ENCODE results near the gene BICRA. TPM values are rescaled to one million over a fixed set of nuclear protein-coding genes. Genes with fewer than 3 reads are reported as not detected.

Gene BICRA
- polyA plus RNA-seq, 1 donor: 11.9 TPM

- DNase-seq: no peak
- Histone ChIP-seq H3K27me3 (ENCODE audit: control insufficient read depth, insufficient read depth, low read length) (no peaks in the 10 kb centered on the region), H3K36me3 (ENCODE audit: control insufficient read depth, insufficient read depth, low read length) (peaks cover 12% of the 10 kb centered on the region), H3K9me3 (ENCODE audit: control insufficient read depth, low read depth, low read length) (no peaks in the 10 kb centered on the region), H3K4me3 (ENCODE audit: low read length) (no peak overlapping the region), H3K4me1 (ENCODE audit: control insufficient read depth, insufficient read depth, low read length) (peaks cover 16% of the 10 kb centered on the region), H3K27ac (ENCODE audit: low read length) (no peak overlapping the region)
- 80% methylated on average over 3 of the region's 18 CpGs for WGBS (ENCODE audit: insufficient coverage, low lambda C conversion rate)
These were observed 36.0 kb downstream of the BICRA start for GRCh38 chr19:47644743-47645482.

GRCh38 chr19:47646924-47647323 lies 38.0 kb downstream of the BICRA start:
- H3K27me3 ChIP-seq (ENCODE audit: control insufficient read depth, insufficient read depth, low read length): no peaks in the 10 kb centered on the region
- no peak overlapping the region for H3K27ac ChIP-seq (ENCODE audit: low read length)
- no peak for DNase-seq
- no peaks in the 10 kb centered on the region for H3K9me3 ChIP-seq (ENCODE audit: control insufficient read depth, low read depth, low read length)
- no peak overlapping the region for H3K4me3 ChIP-seq (ENCODE audit: low read length)
- H3K4me1 ChIP-seq (ENCODE audit: control insufficient read depth, insufficient read depth, low read length): peaks cover 16% of the 10 kb centered on the region
- peaks cover 19% of the 10 kb centered on the region for H3K36me3 ChIP-seq (ENCODE audit: control insufficient read depth, insufficient read depth, low read length)
- 100% methylated on average over 1 of the region's 7 CpGs for WGBS (ENCODE audit: insufficient coverage, low lambda C conversion rate)

GRCh38 chr19:47649588-47649987 lies 40.7 kb downstream of the BICRA start:
- Histone ChIP-seq H3K27ac (ENCODE audit: low read length) (no peak overlapping the region), H3K36me3 (ENCODE audit: control insufficient read depth, insufficient read depth, low read length) (peaks cover 26% of the 10 kb centered on the region), H3K9me3 (ENCODE audit: control insufficient read depth, low read depth, low read length) (no peaks in the 10 kb centered on the region), H3K4me1 (ENCODE audit: control insufficient read depth, insufficient read depth, low read length) (peaks cover 16% of the 10 kb centered on the region), H3K4me3 (ENCODE audit: low read length) (no peak overlapping the region), H3K27me3 (ENCODE audit: control insufficient read depth, insufficient read depth, low read length) (no peaks in the 10 kb centered on the region)
- no peak for DNase-seq
- WGBS (ENCODE audit: insufficient coverage, low lambda C conversion rate): no CpG with 5 or more reads among the region's 1 CpG

GRCh38 chr19:47650700-47651099 lies 41.8 kb downstream of the BICRA start:
- Histone ChIP-seq H3K27ac (ENCODE audit: low read length) (no peak overlapping the region), H3K36me3 (ENCODE audit: control insufficient read depth, insufficient read depth, low read length) (peaks cover 24% of the 10 kb centered on the region), H3K9me3 (ENCODE audit: control insufficient read depth, low read depth, low read length) (no peaks in the 10 kb centered on the region), H3K27me3 (ENCODE audit: control insufficient read depth, insufficient read depth, low read length) (no peaks in the 10 kb centered on the region), H3K4me1 (ENCODE audit: control insufficient read depth, insufficient read depth, low read length) (peaks cover 10% of the 10 kb centered on the region), H3K4me3 (ENCODE audit: low read length) (no peak overlapping the region)
- DNase-seq: no peak
- no CpG with 5 or more reads among the region's 7 CpGs for WGBS (ENCODE audit: insufficient coverage, low lambda C conversion rate)

- Histone ChIP-seq H3K9me3 (ENCODE audit: control insufficient read depth, low read depth, low read length) (no peaks in the 10 kb centered on the region), H3K4me1 (ENCODE audit: control insufficient read depth, insufficient read depth, low read length) (peaks cover 10% of the 10 kb centered on the region), H3K36me3 (ENCODE audit: control insufficient read depth, insufficient read depth, low read length) (peaks cover 24% of the 10 kb centered on the region), H3K4me3 (ENCODE audit: low read length) (no peak overlapping the region), H3K27ac (ENCODE audit: low read length) (no peak overlapping the region), H3K27me3 (ENCODE audit: control insufficient read depth, insufficient read depth, low read length) (no peaks in the 10 kb centered on the region)
- DNase-seq: no peak
- 93% methylated on average over 2 of the region's 12 CpGs for WGBS (ENCODE audit: insufficient coverage, low lambda C conversion rate)
These were observed 42.2 kb downstream of the BICRA start for GRCh38 chr19:47651132-47651531.

GRCh38 chr19:47651691-47652090 lies 42.8 kb downstream of the BICRA start:
- WGBS (ENCODE audit: insufficient coverage, low lambda C conversion rate): 80% methylated on average over 1 of the region's 9 CpGs
- Histone ChIP-seq H3K27ac (ENCODE audit: low read length) (no peak overlapping the region), H3K27me3 (ENCODE audit: control insufficient read depth, insufficient read depth, low read length) (no peaks in the 10 kb centered on the region), H3K4me1 (ENCODE audit: control insufficient read depth, insufficient read depth, low read length) (peaks cover 10% of the 10 kb centered on the region), H3K9me3 (ENCODE audit: control insufficient read depth, low read depth, low read length) (no peaks in the 10 kb centered on the region), H3K36me3 (ENCODE audit: control insufficient read depth, insufficient read depth, low read length) (peaks cover 20% of the 10 kb centered on the region), H3K4me3 (ENCODE audit: low read length) (no peak overlapping the region)
- no peak for DNase-seq

- 93% methylated on average over 2 of the region's 3 CpGs for WGBS (ENCODE audit: insufficient coverage, low lambda C conversion rate)
- no peak overlapping the region for H3K27ac ChIP-seq (ENCODE audit: low read length)
- peaks cover 10% of the 10 kb centered on the region for H3K4me1 ChIP-seq (ENCODE audit: control insufficient read depth, insufficient read depth, low read length)
These were observed 43.4 kb downstream of the BICRA start for GRCh38 chr19:47652285-47652684.

GRCh38 chr19:47653856-47654255 lies 44.9 kb downstream of the BICRA start:
- no CpG with 5 or more reads among the region's 13 CpGs for WGBS (ENCODE audit: insufficient coverage, low lambda C conversion rate)

More at GRCh38 chr19:47652285-47652684, 43.4 kb downstream of the BICRA start:
- Histone ChIP-seq H3K4me3 (ENCODE audit: low read length) (no peak overlapping the region), H3K27me3 (ENCODE audit: control insufficient read depth, insufficient read depth, low read length) (no peaks in the 10 kb centered on the region), H3K36me3 (ENCODE audit: control insufficient read depth, insufficient read depth, low read length) (peaks cover 17% of the 10 kb centered on the region), H3K9me3 (ENCODE audit: control insufficient read depth, low read depth, low read length) (no peaks in the 10 kb centered on the region)
- no peak for DNase-seq

GRCh38 chr19:47657719-47658118 lies 48.8 kb downstream of the BICRA start:
- no CpG with 5 or more reads among the region's 3 CpGs for WGBS (ENCODE audit: insufficient coverage, low lambda C conversion rate)
- Histone ChIP-seq H3K27ac (ENCODE audit: low read length) (peak overlapping the region; percentile 92), H3K4me1 (ENCODE audit: control insufficient read depth, insufficient read depth, low read length) (peaks cover 30% of the 10 kb centered on the region), H3K9me3 (ENCODE audit: control insufficient read depth, low read depth, low read length) (no peaks in the 10 kb centered on the region), H3K36me3 (ENCODE audit: control insufficient read depth, insufficient read depth, low read length) (peaks cover 14% of the 10 kb centered on the region), H3K27me3 (ENCODE audit: control insufficient read depth, insufficient read depth, low read length) (no peaks in the 10 kb centered on the region), H3K4me3 (ENCODE audit: low read length) (no peak overlapping the region)
- no peak for DNase-seq

More at GRCh38 chr19:47653856-47654255, 44.9 kb downstream of the BICRA start:
- Histone ChIP-seq H3K36me3 (ENCODE audit: control insufficient read depth, insufficient read depth, low read length) (peaks cover 17% of the 10 kb centered on the region), H3K9me3 (ENCODE audit: control insufficient read depth, low read depth, low read length) (no peaks in the 10 kb centered on the region), H3K27ac (ENCODE audit: low read length) (no peak overlapping the region), H3K27me3 (ENCODE audit: control insufficient read depth, insufficient read depth, low read length) (no peaks in the 10 kb centered on the region), H3K4me1 (ENCODE audit: control insufficient read depth, insufficient read depth, low read length) (peaks cover 12% of the 10 kb centered on the region), H3K4me3 (ENCODE audit: low read length) (no peak overlapping the region)
- DNase-seq: no peak

GRCh38 chr19:47658431-47659348 lies 49.8 kb downstream of the BICRA start:
- peaks cover 34% of the 10 kb centered on the region for H3K4me1 ChIP-seq (ENCODE audit: control insufficient read depth, insufficient read depth, low read length)
- no peaks in the 10 kb centered on the region for H3K27me3 ChIP-seq (ENCODE audit: control insufficient read depth, insufficient read depth, low read length)
- H3K36me3 ChIP-seq (ENCODE audit: control insufficient read depth, insufficient read depth, low read length): peaks cover 8% of the 10 kb centered on the region
- H3K27ac ChIP-seq (ENCODE audit: low read length): peak overlapping the region; percentile 92
- peak overlapping the region; percentile 13 for H3K4me3 ChIP-seq (ENCODE audit: low read length)
- H3K9me3 ChIP-seq (ENCODE audit: control insufficient read depth, low read depth, low read length): no peaks in the 10 kb centered on the region
- peak; percentile 80 to 91 for DNase-seq
- WGBS (ENCODE audit: insufficient coverage, low lambda C conversion rate): 11% methylated on average over 9 of the region's 24 CpGs

Measured in large intestine (tissue), 3 donors.